ENCODE results near the gene NEUROD6.

- TF ChIP-seq CTCF (IDR thresholded peaks at IDR 0.05; ENCODE audit: poor library complexity, severe bottlenecking): no peak
- no peak for TF ChIP-seq EZH2 (IDR thresholded peaks at IDR 0.05; ENCODE audit: borderline replicate concordance, insufficient read depth, low read length, poor library complexity, severe bottlenecking)
- TF ChIP-seq EP300 (conservative IDR thresholded peaks at IDR 0.05; ENCODE audit: poor library complexity, severe bottlenecking): no peak
- no peak for TF ChIP-seq POLR2AphosphoS5 (IDR thresholded peaks at IDR 0.05)
Observed at GRCh38 chr7:31370609-31371008, 30.1 kb upstream of the NEUROD6 start.
